Measurements from ENCODE around the gene MICAL3.

The MICAL3 gene

GRCh38 chr22:17784776-17785175 is 239.6 kb downstream of the MICAL3 start:
- no peak for DNase-seq

- DNase-seq: no peak
Observed at GRCh38 chr22:17783773-17784480, 240.4 kb downstream of the MICAL3 start.

- no peak for DNase-seq
Observed at GRCh38 chr22:17783312-17783711, 241.0 kb downstream of the MICAL3 start.

GRCh38 chr22:17782621-17783020 is 241.7 kb downstream of the MICAL3 start:
- no peak for DNase-seq

GRCh38 chr22:17782158-17782557 is 242.2 kb downstream of the MICAL3 start:
- no peak for DNase-seq

GRCh38 chr22:17781319-17782031 is 242.9 kb downstream of the MICAL3 start:
- peak in 2 of 6 experiments; percentile 8 to 17 for DNase-seq

GRCh38 chr22:17780741-17781318 is 243.5 kb downstream of the MICAL3 start:
- DNase-seq: no peak

- no peak for DNase-seq
Observed at GRCh38 chr22:17780116-17780740, 244.1 kb downstream of the MICAL3 start.

- no peak for DNase-seq
Observed at GRCh38 chr22:17779286-17780115, 244.9 kb downstream of the MICAL3 start.

- no peak for DNase-seq
Observed at GRCh38 chr22:17778412-17778976, 245.9 kb downstream of the MICAL3 start.

- DNase-seq: no peak
Observed at GRCh38 chr22:17777717-17778044, 246.7 kb downstream of the MICAL3 start.

- peak; percentile 28 to 71 (median 56) for DNase-seq
Observed at GRCh38 chr22:17777005-17777716, 247.2 kb downstream of the MICAL3 start.

- DNase-seq: peak in 4 of 6 experiments; percentile 35 to 53 (median 47)
Observed at GRCh38 chr22:17775781-17776465, 248.4 kb downstream of the MICAL3 start.

GRCh38 chr22:17774926-17775685 is 249.3 kb downstream of the MICAL3 start:
- DNase-seq: peak in 3 of 6 experiments; percentile 11 to 41 (median 30)

- DNase-seq: peak in 5 of 6 experiments; percentile 17 to 44 (median 30)
Observed at GRCh38 chr22:17774206-17774925, 250.0 kb downstream of the MICAL3 start, which contains the start of gene BID. BID (minus strand) TSS chr22:17774469; CDS start chr22:17750116, 24,353 bp downstream.

- DNase-seq: peak; percentile 15 to 37 (median 25)
Observed at GRCh38 chr22:17773606-17774205, 250.7 kb downstream of the MICAL3 start.

GRCh38 chr22:17772958-17773605 is 251.3 kb downstream of the MICAL3 start:
- peak in 2 of 6 experiments; percentile 11 to 45 for DNase-seq

GRCh38 chr22:17772249-17772957 is 252.0 kb downstream of the MICAL3 start:
- no peak for DNase-seq

Measured in stimulated activated naive CD4-positive, alpha-beta T cell (primary cell).